OCI-LY1 (cell line): ENCODE measurements around the gene HTT.

Experiments used
- H2AFZ ChIP-seq: fragments of 200-600 bp; sonication (generic), shearing (Covaris generic); 2 replicates; pipeline ENCODE4 v1.6.0; 2014; ENCODE audit warnings: antibody characterized with exemption, mild to moderate bottlenecking, low read length
- H3F3A ChIP-seq: fragments of 200-600 bp; sonication (generic), shearing (Covaris generic); 2 replicates; pipeline ENCODE4 v1.6.0; 2014; ENCODE audit warnings: mild to moderate bottlenecking, antibody characterized with exemption, low read length, moderate library complexity; ENCODE audit not compliant: insufficient read depth
- H3K27ac ChIP-seq: fragments of 200-600 bp; sonication (generic); 2 replicates; pipeline ENCODE4 v1.5.1; 2014; ENCODE audit warnings: low read length, mixed run types, mild to moderate bottlenecking, low read depth; ENCODE audit not compliant: poor library complexity, severe bottlenecking
- H3K27me3 ChIP-seq: fragments of 200-600 bp; sonication (generic); 2 replicates; pipeline ENCODE4 v1.6.0; 2014; ENCODE audit warnings: antibody characterized with exemption, mild to moderate bottlenecking, low read length, moderate library complexity; ENCODE audit not compliant: insufficient read depth
- H3K36me3 ChIP-seq: fragments of 200-600 bp; sonication (generic); 2 replicates; pipeline ENCODE4 v1.6.1; 2014; ENCODE audit warnings: mild to moderate bottlenecking, antibody characterized with exemption, low read length, moderate library complexity, mixed read lengths; ENCODE audit not compliant: insufficient read depth
- H3K4me1 ChIP-seq: fragments of 200-600 bp; sonication (generic); 2 replicates; pipeline ENCODE4 v1.5.1; 2014; ENCODE audit warnings: mild to moderate bottlenecking, low read length, moderate library complexity; ENCODE audit not compliant: insufficient read depth, severe bottlenecking
- H3K4me2 ChIP-seq: fragments of 200-600 bp; sonication (generic), shearing (Covaris generic); 2 replicates; pipeline ENCODE4 v1.6.1; 2014; ENCODE audit warnings: low read length
- H3K4me3 ChIP-seq: fragments of 200-600 bp; sonication (generic); 2 replicates; pipeline ENCODE4 v1.5.1; 2014; ENCODE audit warnings: low read length, low read depth, mild to moderate bottlenecking, mixed read lengths; ENCODE audit not compliant: poor library complexity, severe bottlenecking
- H3K79me2 ChIP-seq: fragments of 200-600 bp; shearing (Covaris generic); 2 replicates; pipeline ENCODE4 v1.6.1; 2016; ENCODE audit warnings: mixed run types, low read length, mixed read lengths; ENCODE audit not compliant: insufficient read depth
- H3K9ac ChIP-seq: fragments of 200-600 bp; sonication (generic), shearing (Covaris generic); 2 replicates; pipeline ENCODE4 v1.6.1; 2014; ENCODE audit warnings: mild to moderate bottlenecking, low read length, mixed read lengths
- H3K9me2 ChIP-seq: fragments of 200-600 bp; sonication (generic), shearing (Covaris generic); 2 replicates; pipeline ENCODE4 v1.6.1; 2014; ENCODE audit warnings: low read depth, mild to moderate bottlenecking, low read length, mixed read lengths
- H3K9me3 ChIP-seq: fragments of 200-600 bp; shearing (Covaris generic); 2 replicates; pipeline ENCODE4 v1.6.1; 2014; ENCODE audit warnings: low read length, mixed read lengths
- H4K20me1 ChIP-seq: fragments of 200-600 bp; sonication (generic), shearing (Covaris generic); 2 replicates; pipeline ENCODE4 v1.6.0; 2016; ENCODE audit warnings: mild to moderate bottlenecking, low read length; ENCODE audit not compliant: insufficient read depth
- EZH2 ChIP-seq: fragments of 200-600 bp; sonication (generic), shearing (Covaris generic); IDR thresholded peaks from 2 replicates; pipeline ENCODE4 v1.8.0; 2017; ENCODE audit warnings: borderline replicate concordance, mixed run types, mild to moderate bottlenecking, antibody characterized with exemption, low read length, moderate library complexity, mixed read lengths
- TF ChIP-seq, protein P1 (sequence below): fragments of 200-600 bp; sonication (generic), shearing (Covaris generic); IDR thresholded peaks from 2 replicates; pipeline ENCODE4 v1.5.1; 2017; ENCODE audit warnings: mild to moderate bottlenecking, antibody characterized with exemption, low read length, moderate library complexity, mixed read lengths

HTT gene

DNA sequence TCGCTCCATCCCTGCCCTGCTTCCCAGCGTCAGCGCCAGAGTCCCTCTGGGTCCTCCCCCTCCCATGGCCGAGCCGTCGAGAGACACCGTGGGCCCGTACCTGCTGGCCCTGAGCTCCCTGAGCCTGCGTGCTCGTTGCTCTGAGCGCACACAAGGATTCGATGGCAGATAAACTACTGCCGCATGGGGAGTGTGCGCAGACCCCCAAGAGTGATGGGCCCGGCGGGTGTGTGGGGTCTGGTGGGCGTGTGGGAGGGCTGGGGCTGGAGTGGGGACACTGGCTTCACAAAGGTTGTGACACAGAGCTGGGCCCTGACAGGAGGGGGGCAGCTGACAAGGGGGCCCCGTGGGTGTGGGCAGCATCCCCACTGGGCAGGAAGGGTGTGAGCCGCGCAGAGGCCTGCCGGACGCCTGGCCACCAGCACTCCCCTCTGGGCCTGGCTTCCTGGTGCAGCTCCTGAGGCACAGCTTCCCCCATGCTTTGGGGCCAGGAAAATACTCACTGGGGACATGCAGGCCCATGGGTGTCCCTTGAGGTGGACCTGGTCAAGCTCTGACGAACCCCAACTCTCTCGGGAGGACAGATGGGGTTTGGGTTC is 213.6 kb downstream of the HTT start:
- Histone ChIP-seq H3K4me2 (no peak overlapping the region), H3K27me3 (no peaks in the 10 kb centered on the region), H3K9me2 (no peaks in the 10 kb centered on the region), H2AFZ (no peak overlapping the region), H3K4me1 (no peaks in the 10 kb centered on the region), H3K9me3 (no peaks in the 10 kb centered on the region), H3F3A (no peaks in the 10 kb centered on the region), H3K36me3 (no peaks in the 10 kb centered on the region), H4K20me1 (no peaks in the 10 kb centered on the region), H3K79me2 (no peaks in the 10 kb centered on the region), H3K4me3 (no peak overlapping the region), H3K27ac (no peak overlapping the region), H3K9ac (no peak overlapping the region)
- no peak for TF ChIP-seq EZH2
- TF ChIP-seq, protein P1, sequence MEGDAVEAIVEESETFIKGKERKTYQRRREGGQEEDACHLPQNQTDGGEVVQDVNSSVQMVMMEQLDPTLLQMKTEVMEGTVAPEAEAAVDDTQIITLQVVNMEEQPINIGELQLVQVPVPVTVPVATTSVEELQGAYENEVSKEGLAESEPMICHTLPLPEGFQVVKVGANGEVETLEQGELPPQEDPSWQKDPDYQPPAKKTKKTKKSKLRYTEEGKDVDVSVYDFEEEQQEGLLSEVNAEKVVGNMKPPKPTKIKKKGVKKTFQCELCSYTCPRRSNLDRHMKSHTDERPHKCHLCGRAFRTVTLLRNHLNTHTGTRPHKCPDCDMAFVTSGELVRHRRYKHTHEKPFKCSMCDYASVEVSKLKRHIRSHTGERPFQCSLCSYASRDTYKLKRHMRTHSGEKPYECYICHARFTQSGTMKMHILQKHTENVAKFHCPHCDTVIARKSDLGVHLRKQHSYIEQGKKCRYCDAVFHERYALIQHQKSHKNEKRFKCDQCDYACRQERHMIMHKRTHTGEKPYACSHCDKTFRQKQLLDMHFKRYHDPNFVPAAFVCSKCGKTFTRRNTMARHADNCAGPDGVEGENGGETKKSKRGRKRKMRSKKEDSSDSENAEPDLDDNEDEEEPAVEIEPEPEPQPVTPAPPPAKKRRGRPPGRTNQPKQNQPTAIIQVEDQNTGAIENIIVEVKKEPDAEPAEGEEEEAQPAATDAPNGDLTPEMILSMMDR, result no peak

DNA sequence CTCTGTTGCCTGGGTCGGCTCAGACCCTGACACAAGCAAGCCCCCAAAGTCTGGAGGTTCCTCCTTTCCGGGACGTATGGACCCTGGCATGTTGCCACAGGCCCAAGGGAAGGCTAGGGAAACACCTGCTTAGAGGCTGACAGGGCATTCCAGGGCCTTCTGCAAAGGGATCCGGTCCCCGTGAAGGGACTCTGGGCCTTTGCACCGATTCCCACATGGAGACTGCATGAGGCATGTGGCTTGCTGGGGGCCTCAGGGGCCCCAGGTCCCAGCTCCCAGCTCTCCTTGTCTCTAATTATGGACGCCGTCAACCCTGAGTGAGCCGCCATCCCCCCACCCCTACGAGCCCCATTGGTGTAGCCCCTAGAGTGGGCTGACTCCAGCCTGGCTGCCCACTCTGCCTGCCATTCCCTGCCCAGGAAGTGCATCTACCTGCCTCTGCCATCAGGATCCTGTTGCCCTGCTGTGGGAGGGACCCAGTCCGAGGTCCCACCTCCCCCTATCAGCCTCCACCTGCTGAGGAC is 214.2 kb downstream of the HTT start:
- no peaks in the 10 kb centered on the region for H3K27me3 ChIP-seq
- TF ChIP-seq, protein P1, result no peak
- no peak for TF ChIP-seq EZH2
- H3K9me2 ChIP-seq, result no peaks in the 10 kb centered on the region
- no peaks in the 10 kb centered on the region for H3K36me3 ChIP-seq
- no peak overlapping the region for H3K9ac ChIP-seq
- H3K4me2 ChIP-seq, result no peak overlapping the region
- no peak overlapping the region for H3K27ac ChIP-seq
- peaks cover 3% of the 10 kb centered on the region for H3K4me1 ChIP-seq
- H3K4me3 ChIP-seq, result no peak overlapping the region
- H4K20me1 ChIP-seq, result no peaks in the 10 kb centered on the region
- no peaks in the 10 kb centered on the region for H3K79me2 ChIP-seq
- H3K9me3 ChIP-seq, result no peaks in the 10 kb centered on the region
- H2AFZ ChIP-seq, result no peak overlapping the region
- H3F3A ChIP-seq, result no peaks in the 10 kb centered on the region

DNA sequence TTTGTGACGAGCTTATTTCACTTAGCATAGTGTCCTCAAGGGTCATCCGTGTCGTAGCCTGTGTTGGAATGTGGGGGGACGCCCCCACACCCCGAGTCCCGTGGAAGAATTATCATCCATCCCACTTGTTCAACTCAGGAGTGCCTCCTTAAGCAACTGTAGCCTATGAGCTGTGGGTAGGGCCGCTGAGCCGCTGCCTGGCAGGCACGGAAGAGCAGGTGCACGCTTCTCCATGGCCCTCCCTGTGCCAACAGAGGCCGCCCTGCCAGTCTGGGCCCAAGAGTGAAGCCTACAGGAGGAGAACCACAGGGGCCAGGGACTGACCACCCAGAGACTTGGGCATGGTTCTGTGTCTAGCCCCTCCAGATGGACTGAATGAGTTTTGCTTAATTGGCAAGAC is 216.0 kb downstream of the HTT start:
- H3F3A ChIP-seq, result no peaks in the 10 kb centered on the region
- H4K20me1 ChIP-seq, result no peaks in the 10 kb centered on the region
- H3K36me3 ChIP-seq, result no peaks in the 10 kb centered on the region
- no peaks in the 10 kb centered on the region for H3K9me2 ChIP-seq
- H3K4me3 ChIP-seq, result no peak overlapping the region
- no peak overlapping the region for H3K9ac ChIP-seq
- H3K27me3 ChIP-seq, result no peaks in the 10 kb centered on the region
- no peak overlapping the region for H3K27ac ChIP-seq
- peaks cover 5% of the 10 kb centered on the region for H3K4me1 ChIP-seq
- H2AFZ ChIP-seq, result no peak overlapping the region
- no peaks in the 10 kb centered on the region for H3K79me2 ChIP-seq
- no peak overlapping the region for H3K4me2 ChIP-seq
- H3K9me3 ChIP-seq, result no peaks in the 10 kb centered on the region
- no peak for TF ChIP-seq EZH2
- TF ChIP-seq, protein P1, result no peak
